ENCODE results near the gene LIN9.

The LIN9 gene

DNA sequence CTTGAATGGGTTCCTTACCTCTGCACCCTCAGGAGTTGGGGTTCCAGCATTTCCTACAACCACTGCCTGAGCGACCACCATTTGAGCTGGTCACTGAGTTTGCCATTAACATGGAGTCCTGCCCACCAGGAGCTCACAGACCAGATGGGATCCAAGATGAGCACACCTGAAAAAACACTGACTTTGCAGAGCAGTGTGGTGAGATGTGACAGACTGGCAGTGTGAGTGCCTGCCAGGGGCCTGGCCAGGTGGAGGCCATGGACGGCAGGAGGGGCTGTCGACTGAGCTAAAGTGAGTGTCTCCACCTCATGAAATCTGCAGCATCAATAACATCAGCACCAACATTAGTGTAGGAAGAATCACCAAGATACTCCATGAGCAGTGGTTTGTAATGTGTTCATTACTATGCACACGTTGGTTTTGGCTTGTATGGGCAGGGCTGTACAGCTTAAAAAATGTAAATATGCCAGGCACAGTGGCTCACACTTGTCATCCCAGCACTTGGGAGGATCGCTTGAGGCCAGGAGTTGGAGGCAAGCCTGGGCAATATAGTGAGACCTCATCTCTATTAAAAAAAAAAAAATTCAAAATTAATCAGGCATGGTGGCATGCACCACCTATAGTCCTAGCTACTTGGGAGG is 97.7 kb downstream of the LIN9 start:
- CTCF ChIA-PET = interaction anchor here (0.6 to 2.1 kb wide), 8 partner anchors 9 to 122 kb away, joined by 3 to 10 read pairs (median 4); no protein-coding TSS in a partner anchor
- DNase-seq (ENCODE audit: extremely low spot score) = no peak
- POLR2A ChIA-PET = interaction anchor here (1.4 kb wide), 1 partner anchor 98 kb away, joined by 6 read pairs; the partner anchor contains the start of gene LIN9
- no peak for TF ChIP-seq ELF4 (IDR thresholded peaks at IDR 0.05)
- no peak for TF ChIP-seq ARNT (IDR thresholded peaks at IDR 0.05)
- no peak for TF ChIP-seq FOXM1 (IDR thresholded peaks at IDR 0.05; ENCODE audit: borderline replicate concordance)
- TF ChIP-seq LEF1 (IDR thresholded peaks at IDR 0.05; ENCODE audit: borderline replicate concordance) = no peak
- no peak for TF ChIP-seq ZNF384 (IDR thresholded peaks at IDR 0.05)
- TF ChIP-seq BHLHE40 (IDR thresholded peaks at IDR 0.05; ENCODE audit: borderline replicate concordance) = no peak
- TF ChIP-seq SUZ12 (IDR thresholded peaks at IDR 0.05) = no peak
- no peak for TF ChIP-seq HDGF (IDR thresholded peaks at IDR 0.05; ENCODE audit: borderline replicate concordance)
- no peak for TF ChIP-seq FOXK2 (IDR thresholded peaks at IDR 0.05)
- TF ChIP-seq, protein P1, sequence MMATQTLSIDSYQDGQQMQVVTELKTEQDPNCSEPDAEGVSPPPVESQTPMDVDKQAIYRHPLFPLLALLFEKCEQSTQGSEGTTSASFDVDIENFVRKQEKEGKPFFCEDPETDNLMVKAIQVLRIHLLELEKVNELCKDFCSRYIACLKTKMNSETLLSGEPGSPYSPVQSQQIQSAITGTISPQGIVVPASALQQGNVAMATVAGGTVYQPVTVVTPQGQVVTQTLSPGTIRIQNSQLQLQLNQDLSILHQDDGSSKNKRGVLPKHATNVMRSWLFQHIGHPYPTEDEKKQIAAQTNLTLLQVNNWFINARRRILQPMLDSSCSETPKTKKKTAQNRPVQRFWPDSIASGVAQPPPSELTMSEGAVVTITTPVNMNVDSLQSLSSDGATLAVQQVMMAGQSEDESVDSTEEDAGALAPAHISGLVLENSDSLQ (IDR thresholded peaks at IDR 0.05) = no peak
- TF ChIP-seq NFRKB (IDR thresholded peaks at IDR 0.05) = no peak
- TF ChIP-seq L3MBTL2 (conservative IDR thresholded peaks at IDR 0.05) = no peak
- TF ChIP-seq CTBP1 (IDR thresholded peaks at IDR 0.05; ENCODE audit: borderline replicate concordance) = no peak
- TF ChIP-seq FOXA1 (IDR thresholded peaks at IDR 0.05) = no peak
- TF ChIP-seq TARDBP (IDR thresholded peaks at IDR 0.05) = no peak
- TF ChIP-seq SP1 (IDR thresholded peaks at IDR 0.05) = no peak

DNA sequence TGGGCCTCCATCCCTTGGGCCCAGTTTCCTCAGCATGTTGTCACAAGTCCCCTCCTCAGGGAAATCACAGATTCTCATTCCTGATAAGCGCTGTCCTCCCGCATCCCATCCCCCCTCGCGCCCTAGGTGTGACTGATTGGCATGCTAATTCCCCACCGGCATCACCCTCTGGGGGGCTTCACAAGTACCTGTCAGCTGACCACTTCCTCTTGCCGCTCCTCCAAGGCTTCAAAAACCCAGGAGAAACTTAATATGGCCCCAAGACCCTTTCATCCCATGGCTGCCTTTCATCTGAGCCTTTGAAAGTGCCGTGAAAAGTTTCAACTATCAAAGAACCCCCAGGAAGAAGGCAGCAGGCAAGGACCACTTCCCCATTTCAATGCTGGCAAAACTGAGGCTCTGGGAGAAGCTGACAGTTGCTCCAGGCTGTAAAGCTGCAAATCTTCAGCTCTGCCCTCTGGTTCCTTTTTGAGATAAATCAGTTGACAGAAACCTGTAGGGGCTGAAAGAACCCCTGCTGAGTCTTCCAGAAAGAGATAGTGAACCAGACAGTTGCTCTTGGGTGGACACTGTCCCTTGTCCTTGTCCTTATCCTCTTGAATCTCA is 98.3 kb downstream of the LIN9 start:
- DNase-seq (ENCODE audit: extremely low spot score) = no peak
- TF ChIP-seq LEF1 (IDR thresholded peaks at IDR 0.05; ENCODE audit: borderline replicate concordance) (no peak), FOXM1 (IDR thresholded peaks at IDR 0.05; ENCODE audit: borderline replicate concordance) (no peak), HDGF (IDR thresholded peaks at IDR 0.05; ENCODE audit: borderline replicate concordance) (no peak), FOXA1 (IDR thresholded peaks at IDR 0.05) (no peak), L3MBTL2 (conservative IDR thresholded peaks at IDR 0.05) (no peak), NFRKB (IDR thresholded peaks at IDR 0.05) (no peak), CTBP1 (IDR thresholded peaks at IDR 0.05; ENCODE audit: borderline replicate concordance) (no peak), SP1 (IDR thresholded peaks at IDR 0.05) (no peak), SUZ12 (IDR thresholded peaks at IDR 0.05) (no peak), ARNT (IDR thresholded peaks at IDR 0.05) (no peak), BHLHE40 (IDR thresholded peaks at IDR 0.05; ENCODE audit: borderline replicate concordance) (no peak), ELF4 (IDR thresholded peaks at IDR 0.05) (no peak), ZNF384 (IDR thresholded peaks at IDR 0.05) (no peak), FOXK2 (IDR thresholded peaks at IDR 0.05) (no peak), TARDBP (IDR thresholded peaks at IDR 0.05) (no peak)
- TF ChIP-seq, protein P1 (IDR thresholded peaks at IDR 0.05) = no peak; the same call in 1 of the 2 replicates
- ChIA-PET POLR2A (interaction anchor here (1.2 to 1.4 kb wide), 2 partner anchors 98 to 100 kb away, joined by 3 to 6 read pairs; partner anchors contain the start of gene LIN9), CTCF (interaction anchor here (0.6 to 2.1 kb wide), 7 partner anchors 8 to 104 kb away, joined by 3 to 10 read pairs (median 3); no protein-coding TSS in a partner anchor)

DNA sequence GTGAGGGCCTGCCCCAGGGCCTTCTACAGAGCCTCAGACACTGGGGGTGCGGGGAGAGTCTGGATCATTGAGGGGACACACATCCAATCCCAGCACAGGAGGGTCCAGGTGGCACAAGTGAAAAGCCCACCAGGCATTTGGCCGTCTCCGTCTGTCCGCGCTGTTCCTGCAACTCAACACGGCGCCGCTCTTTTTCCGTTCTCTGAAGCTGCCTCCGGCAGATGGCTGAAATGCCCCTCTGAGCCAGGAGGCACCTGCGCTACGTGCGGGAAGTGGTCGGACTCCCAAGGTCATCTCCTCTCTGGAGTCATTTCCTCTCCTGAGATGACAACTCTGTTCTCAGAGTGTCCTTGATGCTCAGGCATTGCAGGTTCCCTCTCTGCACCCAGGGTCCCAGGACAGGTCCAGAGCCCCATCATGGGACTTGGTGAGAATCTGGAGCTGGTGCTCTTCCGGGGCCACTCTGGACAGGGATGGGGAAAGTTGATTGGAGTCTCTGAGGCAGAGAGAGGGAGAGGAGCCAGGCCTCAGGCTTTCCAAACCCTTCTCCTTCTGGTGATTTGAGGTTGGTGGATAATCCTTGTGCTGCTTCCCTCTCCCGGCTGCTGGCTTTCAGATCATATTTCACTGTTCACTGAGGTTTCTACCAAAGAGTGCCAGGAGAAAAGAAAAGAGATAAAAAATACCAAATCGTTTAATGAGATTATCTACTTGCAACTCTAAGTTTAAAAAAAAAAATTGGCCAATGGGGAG is 99.5 kb downstream of the LIN9 start:
- no peak for DNase-seq (ENCODE audit: extremely low spot score)
- ChIA-PET POLR2A (interaction anchor here (1.2 kb wide), 1 partner anchor 99 kb away, joined by 3 read pairs; no protein-coding TSS in a partner anchor), CTCF (interaction anchor here (0.8 kb wide), 1 partner anchor 84 kb away, joined by 3 read pairs; no protein-coding TSS in a partner anchor)
- TF ChIP-seq HDGF (IDR thresholded peaks at IDR 0.05; ENCODE audit: borderline replicate concordance) (no peak), LEF1 (IDR thresholded peaks at IDR 0.05; ENCODE audit: borderline replicate concordance) (no peak), NFRKB (IDR thresholded peaks at IDR 0.05) (no peak), SP1 (IDR thresholded peaks at IDR 0.05) (no peak), SUZ12 (IDR thresholded peaks at IDR 0.05) (no peak), TARDBP (IDR thresholded peaks at IDR 0.05) (no peak), BHLHE40 (IDR thresholded peaks at IDR 0.05; ENCODE audit: borderline replicate concordance) (no peak), FOXA1 (IDR thresholded peaks at IDR 0.05) (no peak), ZNF384 (IDR thresholded peaks at IDR 0.05) (no peak)
- TF ChIP-seq, protein P1 (IDR thresholded peaks at IDR 0.05) = no peak

DNA sequence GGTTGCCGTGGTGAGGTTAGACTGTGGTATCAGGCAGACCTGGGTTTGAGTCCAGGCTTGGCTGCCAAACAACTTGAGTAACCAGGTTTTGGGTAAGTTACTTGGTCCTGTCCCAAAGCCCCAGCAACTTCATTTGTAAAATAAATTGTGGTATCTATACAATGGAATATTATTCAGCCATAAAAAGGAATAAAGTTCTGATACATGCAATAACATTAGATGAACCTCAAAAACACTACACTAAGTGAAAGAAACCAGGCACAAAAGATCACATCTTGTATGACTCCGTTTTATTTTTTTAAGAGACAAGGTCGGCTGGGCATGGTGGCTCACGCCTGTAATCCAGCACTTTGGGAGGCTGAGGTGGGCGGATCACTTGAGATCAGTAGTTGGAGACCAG is 101.9 kb downstream of the LIN9 start:
- DNase-seq (ENCODE audit: extremely low spot score) = no peak
- CTCF ChIA-PET = interaction anchor here (1.0 kb wide), 1 partner anchor 10 kb away, joined by 4 read pairs; no protein-coding TSS in a partner anchor
- no peak for TF ChIP-seq L3MBTL2 (conservative IDR thresholded peaks at IDR 0.05)
- TF ChIP-seq ZNF384 (IDR thresholded peaks at IDR 0.05) = no peak
- TF ChIP-seq CTBP1 (IDR thresholded peaks at IDR 0.05; ENCODE audit: borderline replicate concordance) = no peak
- no peak for TF ChIP-seq SP1 (IDR thresholded peaks at IDR 0.05)
- TF ChIP-seq ELF4 (IDR thresholded peaks at IDR 0.05) = no peak
- TF ChIP-seq TARDBP (IDR thresholded peaks at IDR 0.05) = no peak
- no peak for TF ChIP-seq NFRKB (IDR thresholded peaks at IDR 0.05)
- no peak for TF ChIP-seq LEF1 (IDR thresholded peaks at IDR 0.05; ENCODE audit: borderline replicate concordance)
- TF ChIP-seq HDGF (IDR thresholded peaks at IDR 0.05; ENCODE audit: borderline replicate concordance) = no peak
- no peak for TF ChIP-seq FOXK2 (IDR thresholded peaks at IDR 0.05)
- TF ChIP-seq ARNT (IDR thresholded peaks at IDR 0.05) = no peak
- no peak for TF ChIP-seq FOXA1 (IDR thresholded peaks at IDR 0.05)
- no peak for TF ChIP-seq BHLHE40 (IDR thresholded peaks at IDR 0.05; ENCODE audit: borderline replicate concordance)
- TF ChIP-seq SUZ12 (IDR thresholded peaks at IDR 0.05) = no peak
- no peak for TF ChIP-seq FOXM1 (IDR thresholded peaks at IDR 0.05; ENCODE audit: borderline replicate concordance)
- TF ChIP-seq, protein P1 (IDR thresholded peaks at IDR 0.05) = no peak
- POLR2A ChIA-PET = no interaction called here

Data from HEK293T (cell line).